Testis (tissue), 2 donors: ENCODE data around the gene IGF1R.

Experiments used
- POLR2A ChIP-seq: fragments of 450-650 bp; IDR thresholded peaks from one replicate; pipeline ENCODE4 v1.6.1; 2017; ENCODE audit warnings: antibody characterized with exemption, mild to moderate bottlenecking, moderate library complexity
- TF ChIP-seq, protein P1 (sequence below), 3 experiments: fragments of 450-650 bp in 2 of 3; fragments of 200-600 bp in 1 of 3; sonication (generic) in 1 of 3; IDR thresholded peaks; one replicate each; pipeline ENCODE4 v1.5.1; 2016 to 2019; ENCODE audit warnings: antibody characterized with exemption in 3 of 3, mild to moderate bottlenecking in 2 of 3, moderate library complexity in 1 of 3

DNA sequence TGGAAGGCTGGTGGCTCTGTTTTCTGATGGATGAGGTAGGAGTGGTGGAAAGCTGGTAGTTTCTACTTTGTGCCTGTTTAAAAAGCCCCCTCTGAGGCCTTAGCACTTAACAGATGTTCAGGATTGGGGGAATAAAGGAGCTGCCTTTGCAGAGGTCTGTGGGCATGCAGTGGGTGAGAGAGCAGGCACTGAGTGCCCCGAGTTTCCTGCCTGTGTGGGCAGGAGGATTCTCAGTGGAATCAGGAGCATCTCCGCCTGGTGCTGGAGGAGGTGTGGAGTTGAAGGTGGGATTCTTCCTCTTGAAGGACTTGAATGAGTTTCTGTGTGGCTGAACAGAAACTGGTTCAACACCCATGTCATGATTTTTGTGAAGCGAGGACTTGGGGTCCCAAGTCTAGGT is 74.3 kb downstream of the IGF1R start:
- no peak for TF ChIP-seq POLR2A
- TF ChIP-seq, protein P1, sequence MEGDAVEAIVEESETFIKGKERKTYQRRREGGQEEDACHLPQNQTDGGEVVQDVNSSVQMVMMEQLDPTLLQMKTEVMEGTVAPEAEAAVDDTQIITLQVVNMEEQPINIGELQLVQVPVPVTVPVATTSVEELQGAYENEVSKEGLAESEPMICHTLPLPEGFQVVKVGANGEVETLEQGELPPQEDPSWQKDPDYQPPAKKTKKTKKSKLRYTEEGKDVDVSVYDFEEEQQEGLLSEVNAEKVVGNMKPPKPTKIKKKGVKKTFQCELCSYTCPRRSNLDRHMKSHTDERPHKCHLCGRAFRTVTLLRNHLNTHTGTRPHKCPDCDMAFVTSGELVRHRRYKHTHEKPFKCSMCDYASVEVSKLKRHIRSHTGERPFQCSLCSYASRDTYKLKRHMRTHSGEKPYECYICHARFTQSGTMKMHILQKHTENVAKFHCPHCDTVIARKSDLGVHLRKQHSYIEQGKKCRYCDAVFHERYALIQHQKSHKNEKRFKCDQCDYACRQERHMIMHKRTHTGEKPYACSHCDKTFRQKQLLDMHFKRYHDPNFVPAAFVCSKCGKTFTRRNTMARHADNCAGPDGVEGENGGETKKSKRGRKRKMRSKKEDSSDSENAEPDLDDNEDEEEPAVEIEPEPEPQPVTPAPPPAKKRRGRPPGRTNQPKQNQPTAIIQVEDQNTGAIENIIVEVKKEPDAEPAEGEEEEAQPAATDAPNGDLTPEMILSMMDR (IDR thresholded peaks at IDR 0.05), result no peak
